NCI-H2081 treated with DMSO at 0.1 percent for 48 hours (cell line): ENCODE measurements around the gene USP3.

Experiments
- DNase-seq: peaks from one replicate; lab custom pipeline; 2025; lab: John Stamatoyannopoulos, UW

USP3 gene, protein sequence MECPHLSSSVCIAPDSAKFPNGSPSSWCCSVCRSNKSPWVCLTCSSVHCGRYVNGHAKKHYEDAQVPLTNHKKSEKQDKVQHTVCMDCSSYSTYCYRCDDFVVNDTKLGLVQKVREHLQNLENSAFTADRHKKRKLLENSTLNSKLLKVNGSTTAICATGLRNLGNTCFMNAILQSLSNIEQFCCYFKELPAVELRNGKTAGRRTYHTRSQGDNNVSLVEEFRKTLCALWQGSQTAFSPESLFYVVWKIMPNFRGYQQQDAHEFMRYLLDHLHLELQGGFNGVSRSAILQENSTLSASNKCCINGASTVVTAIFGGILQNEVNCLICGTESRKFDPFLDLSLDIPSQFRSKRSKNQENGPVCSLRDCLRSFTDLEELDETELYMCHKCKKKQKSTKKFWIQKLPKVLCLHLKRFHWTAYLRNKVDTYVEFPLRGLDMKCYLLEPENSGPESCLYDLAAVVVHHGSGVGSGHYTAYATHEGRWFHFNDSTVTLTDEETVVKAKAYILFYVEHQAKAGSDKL

DNA sequence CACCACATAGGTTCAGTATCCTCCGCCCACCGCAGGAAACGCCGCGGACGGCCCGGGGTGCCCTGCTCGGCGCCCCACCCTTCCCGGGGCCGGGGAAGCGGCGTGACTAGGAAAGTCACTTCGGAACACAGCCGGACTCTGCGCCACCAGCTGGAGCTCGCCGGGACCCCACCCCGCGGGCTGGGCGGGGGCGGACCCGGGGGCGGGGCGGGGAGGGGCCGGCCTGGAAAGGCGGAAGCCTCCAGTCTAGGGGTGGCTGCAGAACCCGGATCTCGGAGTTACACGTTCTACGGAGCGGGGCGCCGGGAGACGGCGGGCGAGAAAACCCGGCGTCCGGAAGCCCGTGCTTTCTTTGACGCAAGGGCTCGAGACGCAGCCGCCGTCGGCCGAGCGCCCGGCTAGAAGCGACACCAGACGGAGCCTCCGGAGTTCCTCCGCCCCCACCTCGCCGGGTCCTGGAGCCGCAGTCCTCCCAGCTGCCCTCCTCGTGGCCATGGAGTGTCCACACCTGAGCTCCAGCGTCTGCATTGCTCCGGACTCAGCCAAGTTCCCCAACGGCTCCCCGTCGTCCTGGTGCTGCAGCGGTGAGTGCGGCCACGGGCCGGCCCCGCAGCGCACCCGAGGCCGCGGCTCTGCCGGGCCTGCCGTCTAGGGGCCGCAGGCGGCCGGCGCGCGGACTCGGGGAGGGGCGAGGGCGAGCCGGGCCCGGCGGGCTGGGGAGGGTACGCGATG lies at the start of gene USP3:
Gene USP3, plus strand, starts transcription at position 347 of the 732 bp plus-strand sequence. Its CDS starts 147 bp downstream, at position 494.
- DNase-seq, result peak; percentile 72

DNA sequence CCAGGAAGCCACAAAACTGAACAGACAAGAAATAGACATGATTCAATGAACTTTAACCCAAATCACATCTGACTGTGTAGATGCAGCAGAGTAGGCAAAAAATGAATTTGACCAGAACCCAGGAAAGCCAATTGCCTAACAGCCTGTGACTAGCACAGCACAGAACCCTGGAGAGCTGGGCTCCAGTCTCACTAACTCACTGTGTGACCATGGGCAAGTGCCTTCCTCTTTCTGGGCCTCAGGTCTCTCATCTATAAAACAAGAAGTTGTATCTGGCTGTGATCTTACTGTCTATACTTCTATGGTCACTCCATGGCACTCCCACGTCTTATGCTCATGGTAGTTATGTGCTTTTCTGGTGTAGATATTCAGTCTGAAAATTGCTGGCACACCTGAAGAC lies 48.1 kb upstream of the USP3 start:
- DNase-seq, result no peak

DNA sequence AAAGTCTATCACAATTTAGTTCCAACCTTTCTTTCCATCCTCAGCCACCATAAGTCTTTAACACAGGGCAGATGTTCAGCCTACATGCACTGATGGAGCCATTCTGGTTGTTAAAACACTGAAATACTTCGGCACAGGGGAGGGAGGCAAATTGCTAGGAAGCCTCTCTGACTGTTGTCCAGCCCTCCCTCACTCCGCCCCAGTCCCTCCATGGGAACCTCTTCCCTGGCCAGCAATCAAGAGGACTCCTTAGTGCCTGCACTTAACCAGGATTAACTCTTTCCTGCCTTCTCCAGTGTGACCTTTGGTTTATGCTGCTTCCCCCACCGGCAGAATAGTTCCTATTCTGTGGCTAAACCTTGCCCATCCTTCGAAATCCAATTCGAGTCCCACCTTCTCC lies 47.0 kb upstream of the USP3 start:
- DNase-seq, result no peak

DNA sequence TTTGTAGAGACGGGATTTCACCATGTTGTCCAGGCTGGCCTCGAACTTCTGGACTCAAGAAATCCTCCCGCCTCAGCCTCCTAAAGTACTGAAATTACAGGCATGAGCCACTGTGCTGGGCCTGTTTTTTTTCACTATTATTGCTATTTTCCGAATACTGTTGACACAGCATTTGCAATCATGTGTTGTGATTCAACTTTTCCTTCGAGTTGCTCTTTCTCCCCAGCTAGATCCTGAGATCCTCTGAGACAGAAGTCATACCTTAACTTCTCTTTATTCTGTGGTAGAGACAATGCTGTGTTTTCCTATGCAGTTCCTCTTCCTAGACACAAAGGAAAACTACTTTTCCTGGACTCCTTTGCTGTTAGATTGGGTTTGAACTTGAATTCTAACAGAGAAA lies 46.4 kb upstream of the USP3 start:
- DNase-seq, result no peak

DNA sequence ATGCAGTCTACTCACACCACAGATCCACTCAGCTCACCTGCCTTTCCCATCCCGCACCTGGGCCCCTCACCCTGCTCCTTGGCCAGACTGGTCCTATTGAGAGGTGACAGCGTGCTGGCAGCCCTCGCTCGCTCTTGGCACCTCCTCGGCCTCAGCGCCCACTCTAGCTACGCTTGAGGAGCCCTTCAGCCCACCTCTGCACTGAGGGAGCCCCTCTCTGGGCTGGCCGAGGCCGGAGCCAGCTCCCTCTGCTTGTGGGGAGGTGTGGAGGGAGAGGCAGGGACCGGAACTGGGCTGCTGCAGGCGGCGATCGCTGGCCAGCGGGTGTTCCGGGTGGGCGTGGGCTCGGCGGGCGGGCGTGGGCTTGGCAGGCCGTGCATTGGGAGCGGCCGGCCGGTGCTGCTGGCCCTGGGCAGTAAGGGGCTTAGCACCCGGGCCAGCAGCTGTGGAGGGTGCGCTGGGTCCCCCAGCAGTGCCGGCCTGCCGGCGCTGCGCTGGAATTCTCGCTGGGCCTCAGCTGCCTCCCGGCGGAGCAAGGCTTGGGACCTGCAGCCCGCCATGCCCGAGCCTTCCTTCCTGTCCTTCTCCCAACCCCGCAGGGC lies 45.5 kb upstream of the USP3 start:
- no peak for DNase-seq

DNA sequence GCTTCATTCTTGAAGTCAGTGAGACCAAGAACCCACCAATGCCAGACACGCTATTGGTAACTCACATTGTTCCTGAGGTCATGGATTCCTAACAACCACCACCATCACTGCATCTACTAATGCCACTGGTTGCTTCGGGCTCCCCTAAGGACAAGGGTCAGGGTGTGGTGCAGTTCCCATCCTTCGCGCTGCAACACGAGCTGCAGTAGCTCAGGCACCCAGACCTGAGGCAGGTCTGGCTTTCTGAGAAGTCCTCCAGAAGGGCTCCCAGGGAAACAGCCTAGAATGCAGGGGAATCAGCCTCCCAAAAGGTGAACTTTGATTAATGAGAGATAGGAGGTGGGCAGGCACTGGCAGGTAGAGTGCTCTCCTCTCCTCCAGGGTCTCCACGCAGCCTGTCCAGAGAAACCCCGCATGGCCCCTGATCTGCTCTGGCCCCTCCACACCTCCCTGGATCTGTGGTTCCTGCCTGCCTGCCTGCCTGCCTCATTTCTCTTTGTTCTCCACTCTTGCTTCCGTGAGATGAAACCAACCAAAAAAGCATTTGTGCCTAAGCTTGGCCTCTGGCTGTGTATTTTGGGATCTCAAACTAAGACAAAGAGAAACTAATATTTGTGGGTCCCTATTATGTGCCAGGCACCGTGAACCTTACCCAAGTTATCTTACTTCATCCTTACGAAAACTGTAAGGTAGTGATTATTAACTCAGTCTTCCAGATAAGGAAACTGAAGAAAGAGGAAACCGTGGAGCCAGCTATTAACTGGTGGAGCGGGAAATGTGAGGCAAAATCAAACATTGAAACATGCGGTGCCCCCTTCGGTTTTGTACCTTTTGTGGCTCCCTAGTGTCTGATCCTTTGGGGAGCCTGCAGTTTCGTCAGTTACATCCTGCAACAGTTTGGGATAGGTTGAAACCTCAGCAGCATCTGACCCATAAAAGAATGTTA lies 43.9 kb upstream of the USP3 start:
- no peak for DNase-seq

DNA sequence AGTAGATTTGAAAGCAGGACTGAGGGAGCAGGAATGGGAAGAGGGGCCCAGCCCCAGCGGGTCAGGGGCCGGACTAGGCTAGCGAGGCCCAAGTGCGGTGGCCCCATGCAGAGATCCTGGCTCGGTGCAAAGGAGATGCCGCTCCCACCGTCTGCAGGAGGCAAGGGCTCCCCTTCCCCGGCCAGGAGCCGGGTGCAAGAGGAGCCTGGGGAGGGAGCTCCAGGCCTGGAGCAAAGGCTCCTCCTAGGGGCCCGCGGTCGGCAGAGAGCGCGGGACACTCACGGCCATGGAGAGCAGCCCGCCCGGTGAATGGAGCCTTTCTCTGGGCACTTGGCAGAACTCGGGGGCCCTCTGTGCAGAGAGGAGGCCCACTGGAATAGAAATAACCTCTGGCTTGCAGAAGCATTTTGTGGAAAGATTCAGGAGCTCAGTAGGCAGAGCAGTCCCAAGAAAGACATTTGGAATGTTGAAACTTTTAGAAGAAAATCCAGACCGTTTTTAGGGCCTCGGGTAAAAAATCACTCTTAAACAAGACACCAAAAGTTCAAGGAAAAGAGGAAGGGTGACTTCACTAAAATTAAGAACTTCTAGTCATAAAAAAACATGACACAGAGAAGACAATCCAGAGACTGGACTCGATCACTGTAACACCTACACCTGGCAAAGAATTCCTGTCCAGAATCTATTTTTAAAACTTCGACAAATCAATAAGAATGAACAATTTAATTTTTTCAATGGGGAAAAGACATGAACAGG lies 43.0 kb upstream of the USP3 start:
- no peak for DNase-seq

DNA sequence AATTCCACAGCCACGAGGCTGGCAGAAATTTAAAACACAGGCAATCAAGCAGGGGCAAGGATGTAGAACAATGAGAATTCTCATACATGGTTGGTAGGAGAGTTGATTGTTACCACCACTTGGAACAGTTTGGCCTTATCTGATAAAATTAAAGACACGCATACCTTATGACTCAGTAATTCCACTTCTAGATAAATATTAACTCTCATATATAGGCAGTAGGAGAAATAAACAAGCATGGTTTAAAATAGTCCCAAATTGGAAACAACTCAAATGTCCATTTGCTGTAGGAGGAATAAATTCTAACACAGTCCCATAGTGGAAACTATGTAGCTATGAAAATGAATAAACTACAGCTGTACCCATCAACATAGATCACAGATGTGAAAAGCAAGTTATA lies 42.3 kb upstream of the USP3 start:
- DNase-seq, result no peak

DNA sequence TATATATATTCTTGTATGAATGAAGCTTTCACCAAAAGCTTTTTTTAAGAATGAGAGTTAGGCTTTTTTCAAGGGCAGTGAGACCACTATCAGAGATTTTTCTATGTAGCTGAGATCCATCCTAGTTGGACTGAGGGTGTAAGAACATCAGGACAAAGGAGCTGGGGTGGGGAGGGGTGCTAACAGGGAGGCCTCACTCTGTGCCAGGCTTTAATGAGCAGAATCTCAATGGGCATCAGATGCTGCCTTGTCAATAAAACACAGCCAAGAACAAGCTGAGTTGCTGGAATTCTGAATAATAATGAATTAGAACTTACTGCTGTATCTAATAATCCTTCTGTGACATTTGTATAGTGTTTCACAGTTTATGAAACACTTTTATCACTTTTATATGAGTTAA lies 41.4 kb upstream of the USP3 start:
- no peak for DNase-seq

DNA sequence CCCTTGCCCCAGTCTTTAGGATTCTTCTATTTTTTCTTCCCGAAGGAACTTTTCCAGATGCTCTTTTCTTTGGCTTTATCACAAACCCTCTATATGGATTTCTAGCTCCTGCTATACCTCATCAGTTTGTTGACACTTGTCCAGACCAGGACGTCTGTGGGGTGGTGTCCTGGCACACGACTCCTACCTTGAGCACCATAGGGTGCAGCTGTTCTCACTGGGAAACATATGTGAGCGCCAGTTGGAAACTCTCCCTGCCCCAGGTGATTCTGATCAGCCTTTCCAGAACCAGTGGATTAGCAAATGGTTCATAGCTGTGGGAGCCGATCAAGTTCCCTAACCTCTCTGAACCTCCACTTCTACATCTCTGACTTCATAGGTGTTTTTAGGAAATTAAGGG lies 40.6 kb upstream of the USP3 start:
- DNase-seq, result no peak

DNA sequence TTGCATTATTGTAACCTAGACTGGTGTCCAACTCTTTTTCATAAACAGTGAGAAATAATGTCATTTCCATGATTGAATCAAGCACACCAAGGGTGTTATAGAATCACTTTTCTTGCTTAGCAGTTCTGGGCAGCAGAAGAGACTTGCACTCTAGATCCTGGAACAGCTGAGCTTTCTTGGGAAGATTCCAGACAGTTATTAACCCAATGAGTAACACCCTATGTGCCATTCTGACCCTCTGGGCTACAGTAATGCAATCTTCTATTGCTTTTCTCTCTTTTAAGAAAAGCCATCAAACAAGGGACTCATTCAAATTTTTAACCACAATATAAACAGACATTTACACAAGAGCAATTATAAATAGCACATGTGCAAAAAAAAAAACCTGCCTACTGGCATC lies 39.3 kb upstream of the USP3 start:
- no peak for DNase-seq

DNA sequence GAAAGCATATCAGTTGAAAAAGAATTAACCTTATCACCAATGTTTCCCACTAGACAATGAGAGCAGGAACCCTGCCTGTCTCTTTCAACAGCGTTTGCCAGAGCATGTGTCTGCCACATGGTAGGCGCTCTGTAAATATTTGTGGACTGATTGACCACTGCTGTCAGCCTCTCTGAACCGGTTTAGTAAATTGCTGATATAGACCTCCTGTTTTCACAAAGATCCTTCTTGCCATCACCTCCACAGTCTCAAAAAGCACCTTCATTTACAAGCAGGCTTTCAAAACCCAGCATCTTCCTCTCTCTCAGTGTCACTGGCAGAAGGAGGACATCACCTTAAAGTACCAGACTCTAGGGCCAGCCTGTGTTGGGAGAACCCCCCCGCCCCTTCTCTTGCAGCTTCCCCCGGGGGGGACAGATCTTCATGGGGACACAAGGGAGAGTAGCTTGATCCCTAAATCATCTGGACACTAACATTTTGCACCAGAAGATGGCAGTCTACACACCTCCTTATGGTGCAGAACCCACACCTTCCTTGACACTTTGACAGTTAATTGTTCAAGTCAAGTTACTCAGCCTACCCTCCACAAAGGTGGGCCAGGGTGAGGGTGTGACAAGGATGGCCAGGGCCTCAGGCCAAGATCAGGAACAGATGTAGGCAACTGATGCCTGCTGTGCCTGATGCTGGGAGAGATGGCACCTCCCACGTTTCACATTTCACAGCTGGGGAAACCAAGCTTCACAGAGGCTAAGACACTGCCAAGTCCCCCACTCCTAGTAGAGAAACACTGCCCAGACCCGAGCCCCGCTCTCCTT lies 37.8 kb upstream of the USP3 start:
- peak; percentile 75 for DNase-seq

DNA sequence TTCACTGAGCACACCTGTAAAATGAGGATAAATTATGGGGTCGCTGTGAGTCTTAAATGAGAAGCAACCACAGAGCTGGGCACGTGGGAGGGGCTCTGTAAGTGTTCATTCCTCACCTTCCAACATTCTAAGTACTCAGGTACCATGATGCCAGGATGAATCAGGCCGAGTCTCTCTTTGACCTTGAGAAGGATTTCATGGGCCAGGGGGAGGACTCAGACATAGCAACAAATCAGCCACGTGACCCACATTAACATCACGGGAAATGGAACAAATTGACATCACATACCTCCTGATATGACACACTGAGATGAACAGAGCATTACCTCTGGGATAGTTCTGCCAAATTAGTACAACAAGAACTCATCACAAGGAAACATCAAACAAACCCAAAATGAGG lies 35.2 kb upstream of the USP3 start:
- no peak for DNase-seq

DNA sequence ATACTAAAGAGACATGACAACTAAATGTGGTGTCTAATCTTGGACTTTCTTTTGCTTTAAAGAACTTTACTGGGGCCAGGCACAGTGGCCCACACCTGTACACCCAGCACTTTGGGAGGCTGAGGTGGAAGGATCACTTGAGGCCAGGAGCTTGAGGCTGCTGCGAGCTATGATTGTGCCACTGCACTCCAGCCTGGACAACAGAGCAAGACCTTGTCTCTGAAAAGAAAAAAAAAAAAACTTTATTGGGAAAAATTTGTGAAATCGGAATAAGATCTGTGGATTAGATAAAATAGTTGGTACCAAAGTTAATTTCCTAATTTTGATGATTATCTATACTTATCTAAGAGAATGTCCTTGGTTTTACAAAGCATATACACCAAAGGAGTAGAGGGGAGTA lies 34.4 kb upstream of the USP3 start:
- no peak for DNase-seq

DNA sequence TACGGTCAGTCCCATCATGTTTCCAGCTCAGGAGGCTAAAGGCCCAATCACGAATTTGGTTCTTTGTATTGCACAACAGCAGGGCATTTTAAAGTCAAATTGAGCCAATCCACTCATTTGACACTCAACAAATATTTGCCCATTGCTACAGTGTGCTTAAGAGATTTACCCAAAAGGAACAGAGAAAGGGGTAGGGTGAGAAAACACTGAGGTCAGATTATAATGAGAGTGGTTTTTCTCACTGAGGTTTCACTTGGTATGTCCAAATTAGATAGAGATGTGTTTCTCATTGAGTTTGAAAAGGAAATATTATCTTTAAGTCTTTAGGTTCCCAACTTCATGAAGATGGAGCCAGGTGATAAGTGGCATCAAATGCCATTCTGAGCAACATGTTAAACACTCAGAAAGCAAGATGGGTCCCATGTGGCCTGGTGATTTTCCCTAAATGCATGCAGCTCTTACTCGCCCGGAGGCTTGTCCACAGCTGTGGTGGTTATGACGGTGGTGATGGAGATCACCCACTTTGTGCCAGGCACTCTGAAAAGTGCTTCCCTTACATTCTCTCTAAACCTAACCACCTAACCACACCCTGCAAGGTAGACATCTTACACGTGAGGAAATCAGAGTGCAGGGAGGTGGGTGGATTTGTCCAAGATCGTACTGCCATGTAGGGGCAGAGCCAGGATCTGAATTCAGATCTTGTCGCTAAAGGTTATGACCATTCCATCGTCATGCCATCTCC lies 31.2 kb upstream of the USP3 start:
- no peak for DNase-seq

DNA sequence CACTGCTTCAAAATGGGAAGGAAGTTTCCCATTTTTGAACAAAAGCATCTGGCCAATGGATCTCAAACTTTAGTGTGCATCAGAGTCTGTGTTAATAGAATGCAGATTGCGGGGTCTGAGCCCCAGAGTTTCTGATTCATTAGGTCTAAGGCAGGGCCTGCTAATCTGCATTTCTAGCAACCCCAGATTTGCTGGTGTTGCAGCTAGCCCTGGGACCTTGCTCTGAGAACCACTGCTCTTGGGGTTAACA lies 30.7 kb upstream of the USP3 start:
- no peak for DNase-seq

DNA sequence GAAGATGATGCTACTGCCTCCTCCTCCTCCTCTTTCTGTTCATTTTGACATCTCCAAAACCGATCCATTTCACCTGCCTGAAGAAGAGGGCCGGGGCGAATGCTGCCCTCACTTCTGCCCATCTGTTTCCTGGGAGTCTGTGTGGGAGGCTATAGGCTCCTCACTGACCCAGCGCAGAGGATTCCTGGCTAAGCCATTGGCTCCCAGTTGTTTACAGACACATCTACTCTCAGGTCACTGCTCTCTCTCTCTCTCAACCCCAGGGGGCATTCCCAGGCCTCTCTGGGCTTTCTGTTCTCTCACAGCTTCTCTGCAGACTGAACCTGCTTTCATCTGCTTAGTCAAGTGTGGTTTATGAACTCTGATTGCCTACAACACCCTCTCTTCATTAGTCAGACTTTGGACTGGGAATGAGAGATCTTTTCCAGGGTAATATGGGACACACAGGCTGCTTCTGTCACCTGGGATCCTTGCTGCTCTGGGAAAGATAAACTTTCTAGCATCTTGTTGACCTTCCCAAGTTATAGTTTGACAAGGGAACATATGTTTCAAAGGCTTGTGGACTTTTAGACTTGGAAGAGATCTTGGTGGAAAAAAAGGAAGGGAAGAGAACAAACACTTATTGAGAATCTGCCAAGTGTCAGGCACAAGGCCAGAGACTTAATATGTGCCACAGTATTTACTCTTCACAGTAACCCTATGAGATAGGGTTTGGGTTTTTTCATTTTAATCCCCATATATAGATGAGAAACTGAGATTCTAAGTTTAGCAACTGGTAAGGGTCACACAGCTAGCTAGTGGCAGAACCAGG lies 30.2 kb upstream of the USP3 start:
- DNase-seq, result no peak

DNA sequence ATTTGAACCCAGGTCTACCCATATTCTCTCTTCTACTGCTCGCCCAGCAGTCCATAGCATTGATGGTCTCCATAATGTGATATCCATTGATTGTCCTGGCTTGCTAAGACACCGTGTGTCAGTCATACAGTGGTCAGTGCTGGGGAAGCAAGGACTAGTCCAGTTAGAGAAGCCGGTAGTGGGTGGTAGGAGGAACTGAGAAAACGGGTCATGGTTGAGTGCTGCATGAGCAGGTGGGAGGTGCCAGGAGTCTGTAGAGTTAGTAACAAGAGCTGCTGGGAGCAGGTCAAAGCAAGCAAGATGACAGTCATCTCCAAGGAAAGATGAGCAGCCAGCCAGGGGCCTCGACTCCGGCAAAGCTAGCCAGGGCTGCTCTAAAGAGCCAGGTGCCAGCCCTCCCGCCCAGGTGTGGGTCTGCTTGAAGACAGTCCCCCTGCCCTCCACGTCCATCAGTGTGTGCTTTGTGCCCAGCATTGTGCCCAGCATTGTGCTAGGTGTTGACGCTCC lies 29.5 kb upstream of the USP3 start:
- no peak for DNase-seq

DNA sequence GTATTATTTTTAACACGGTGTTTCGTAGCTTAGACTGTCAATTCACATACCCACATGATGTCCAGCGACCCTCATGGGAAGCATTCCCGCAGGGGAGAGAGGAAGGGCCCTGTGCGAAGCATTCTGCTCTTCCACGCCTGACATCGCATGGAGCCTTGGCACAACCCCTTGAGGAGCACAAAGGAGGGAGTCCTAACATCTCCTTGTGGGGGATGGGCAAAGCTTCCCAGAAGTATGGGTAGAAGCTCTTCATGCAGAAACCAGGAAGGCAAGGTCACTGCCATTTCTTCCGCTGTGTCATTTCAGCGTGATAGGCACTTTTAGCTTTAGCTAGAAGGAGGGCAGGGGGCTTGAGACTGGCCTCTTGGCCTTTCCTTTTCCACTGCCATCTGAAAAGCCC lies 28.7 kb upstream of the USP3 start:
- no peak for DNase-seq
